NB4 (cell line): ENCODE results near the gene ACTA2.

Source experiments
- DNase-seq: peaks from one replicate; pipeline ENCODE4 v3.0.0; 2010; ENCODE audit warnings: low read depth
- H3K4me3 ChIP-seq: one replicate; pipeline ENCODE4 v1.5.1; 2011; ENCODE audit warnings: mild to moderate bottlenecking, low read depth, low read length, moderate library complexity
- CTCF ChIP-seq: IDR thresholded peaks from one replicate; pipeline ENCODE4 v1.5.1; 2012; ENCODE audit warnings: low read depth, low read length
- MAX ChIP-seq: IDR thresholded peaks from 2 replicates; pipeline ENCODE4 v1.6.1; 2011; ENCODE audit warnings: low read depth, low read length
- MYC ChIP-seq: IDR thresholded peaks from 2 replicates; pipeline ENCODE4 v1.6.1; 2011; ENCODE audit warnings: low read depth, low read length
- POLR2A ChIP-seq: IDR thresholded peaks from 2 replicates; pipeline ENCODE4 v1.6.1; 2011; ENCODE audit warnings: mild to moderate bottlenecking; ENCODE audit not compliant: insufficient read length; ENCODE audit errors: extremely low read depth

The ACTA2 gene

GRCh38 chr10:88927416-88927690 lies 25.2 kb downstream of the ACTA2 start:
- no peak for DNase-seq
- no peak overlapping the region for H3K4me3 ChIP-seq
- TF ChIP-seq MYC: no peak
- TF ChIP-seq POLR2A: no peak
- no peak for TF ChIP-seq CTCF
- TF ChIP-seq MAX: no peak

GRCh38 chr10:88926566-88927415 lies 25.8 kb downstream of the ACTA2 start:
- no peak for TF ChIP-seq CTCF
- TF ChIP-seq MYC: no peak
- TF ChIP-seq POLR2A: no peak
- peak; percentile 43; the same call in 1 of the 2 replicates for TF ChIP-seq MAX
- no peak overlapping the region for H3K4me3 ChIP-seq
- peak; percentile 55 for DNase-seq

GRCh38 chr10:88923520-88923919 lies 29.1 kb downstream of the ACTA2 start:
- DNase-seq: no peak
- H3K4me3 ChIP-seq: no peak overlapping the region
- no peak for TF ChIP-seq MAX
- no peak for TF ChIP-seq POLR2A
- no peak for TF ChIP-seq CTCF
- TF ChIP-seq MYC: no peak

GRCh38 chr10:88922041-88922440 lies 30.5 kb downstream of the ACTA2 start:
- no peak for DNase-seq
- TF ChIP-seq CTCF (no peak), MAX (no peak), POLR2A (no peak), MYC (no peak)
- H3K4me3 ChIP-seq: no peak overlapping the region

- DNase-seq: no peak
- H3K4me3 ChIP-seq: no peak overlapping the region
- no peak for TF ChIP-seq POLR2A
- no peak for TF ChIP-seq CTCF
Observed at GRCh38 chr10:88920986-88921593, 31.5 kb downstream of the ACTA2 start.
